SKM-1 treated with dmso at 0.1 percent for 144 hours (cell line): ENCODE measurements around the gene WDR70.
"Not testable (repeated sequence)": the region's sequence is repeated elsewhere in the genome, so short reads cannot be mapped to it uniquely, and the experiment has no call there.

Source experiments
- DNase-seq: peaks from one replicate; lab custom pipeline; 2025; ENCODE audit not compliant: unreplicated experiment; lab: John Stamatoyannopoulos, UW

WDR70 gene

DNA sequence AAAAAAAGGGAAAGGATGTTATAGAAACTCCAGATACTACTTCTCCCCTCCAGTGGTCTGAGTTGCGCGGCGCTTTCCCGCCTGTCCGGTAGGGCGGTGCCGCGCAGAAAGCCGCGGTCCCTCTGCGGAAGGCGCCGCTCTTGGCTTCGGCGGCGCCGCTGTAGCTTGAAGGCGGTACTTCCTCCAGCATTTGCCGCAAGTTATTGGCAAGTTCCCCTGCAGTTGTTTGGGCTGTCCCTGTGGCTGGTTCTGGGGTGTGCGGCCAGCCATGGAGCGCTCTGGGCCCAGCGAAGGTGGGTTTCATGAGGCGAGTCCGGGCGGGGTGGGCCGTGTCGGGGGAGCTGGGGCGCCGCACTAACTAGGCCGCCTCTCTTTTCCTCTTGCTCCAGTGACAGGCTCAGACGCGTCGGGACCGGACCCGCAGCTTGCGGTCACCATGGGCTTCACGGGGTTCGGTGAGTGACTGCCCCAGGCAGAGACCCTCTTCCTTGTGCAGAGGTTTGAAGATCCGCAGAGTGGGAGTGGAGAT, at the start of gene WDR70:
WDR70 (plus strand) TSS at position 219 of the 529 bp plus-strand sequence; CDS start at position 269, 50 bp downstream.
- DNase-seq = peak; percentile 91

DNA sequence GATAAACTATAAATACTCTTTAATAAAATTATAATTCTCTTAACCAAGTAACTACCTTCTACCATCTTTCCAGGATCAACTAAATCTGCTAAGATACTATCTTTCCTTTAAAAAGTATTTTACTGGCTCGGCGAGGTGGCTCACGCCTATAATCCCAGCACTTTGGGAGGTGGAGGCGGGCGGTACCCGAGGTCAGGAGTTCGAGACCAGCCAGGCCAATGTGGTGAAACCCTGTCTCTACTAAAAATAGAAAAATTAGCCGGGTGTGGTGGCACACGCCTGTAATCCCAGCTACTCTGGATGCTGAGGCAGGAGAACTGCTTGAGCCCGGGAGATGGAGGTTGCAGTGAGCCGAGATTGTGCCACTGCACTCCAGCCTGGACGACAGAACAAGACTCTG, 44.4 kb upstream of the WDR70 start:
- not testable (repeated sequence) for DNase-seq

DNA sequence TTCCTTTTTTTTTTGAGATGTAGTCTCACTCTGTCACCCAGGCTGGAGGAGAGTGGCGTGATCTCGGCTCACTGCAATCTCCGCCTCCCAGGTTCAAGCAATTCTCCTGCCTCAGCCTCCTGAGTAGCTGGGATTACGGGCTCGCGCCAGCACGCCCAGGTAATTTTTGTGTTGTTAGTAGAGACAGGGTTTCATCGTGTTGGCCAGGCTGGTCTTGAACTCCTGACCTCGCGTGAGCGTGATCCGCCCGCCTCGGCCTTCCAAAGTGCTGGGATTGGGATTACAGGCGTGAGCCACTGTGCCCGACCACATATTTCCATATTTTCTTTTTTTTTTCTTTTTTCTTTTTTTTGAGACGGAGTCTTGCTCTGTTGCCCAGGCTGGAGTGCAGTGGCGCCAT, 36.4 kb upstream of the WDR70 start:
- DNase-seq = not testable (repeated sequence)

DNA sequence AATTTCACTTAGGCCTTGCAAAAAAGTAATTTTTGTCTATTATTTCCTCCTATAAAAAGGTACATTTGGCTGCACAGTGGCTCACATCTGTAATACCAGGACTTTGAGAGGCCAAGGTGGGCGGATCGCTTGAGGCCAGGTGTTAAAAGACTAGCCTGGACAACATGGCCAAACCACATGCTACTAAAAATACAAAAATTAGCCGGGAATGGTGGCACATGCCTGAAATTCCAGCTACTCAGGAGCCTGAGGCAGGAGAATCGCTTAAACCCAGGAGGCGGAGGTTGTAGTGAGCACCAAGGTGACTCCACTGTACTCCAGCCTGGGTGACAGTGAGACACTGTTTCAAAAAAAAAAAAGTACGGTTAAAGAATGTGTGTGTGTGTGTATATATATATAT, 24.0 kb upstream of the WDR70 start:
- DNase-seq = no peak

DNA sequence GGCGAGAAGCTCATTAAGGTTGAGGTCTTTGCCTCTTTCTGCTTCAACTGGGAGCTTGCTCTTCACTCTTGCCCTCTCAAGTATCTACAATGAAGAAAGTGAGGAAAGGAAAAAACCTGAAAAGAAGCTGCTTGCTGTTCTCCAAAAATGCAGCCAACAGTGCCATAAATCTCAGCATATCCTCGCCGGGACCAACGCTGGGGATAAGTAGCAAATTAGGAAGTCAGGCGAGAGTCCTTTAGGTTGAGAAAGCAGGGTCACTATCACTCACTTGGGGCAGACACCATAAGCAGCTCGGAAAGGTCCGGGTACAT, 8.6 kb upstream of the WDR70 start:
- DNase-seq = no peak

GRCh38 chr5:37370864-37371726, 8.0 kb upstream of the WDR70 start, which contains the start of gene NUP155:
Gene NUP155 (minus strand): TSS chr5:37371106. CDS start chr5:37370977, 129 bp downstream.
- peak; percentile 86 for DNase-seq

GRCh38 chr5:37375091-37375490, 4.0 kb upstream of the WDR70 start:
- no peak for DNase-seq

- DNase-seq = not testable (repeated sequence)
Measured at GRCh38 chr5:37378066-37378465, 1.1 kb upstream of the WDR70 start.

GRCh38 chr5:37391591-37391990, 12.5 kb downstream of the WDR70 start:
- DNase-seq = no peak

DNA sequence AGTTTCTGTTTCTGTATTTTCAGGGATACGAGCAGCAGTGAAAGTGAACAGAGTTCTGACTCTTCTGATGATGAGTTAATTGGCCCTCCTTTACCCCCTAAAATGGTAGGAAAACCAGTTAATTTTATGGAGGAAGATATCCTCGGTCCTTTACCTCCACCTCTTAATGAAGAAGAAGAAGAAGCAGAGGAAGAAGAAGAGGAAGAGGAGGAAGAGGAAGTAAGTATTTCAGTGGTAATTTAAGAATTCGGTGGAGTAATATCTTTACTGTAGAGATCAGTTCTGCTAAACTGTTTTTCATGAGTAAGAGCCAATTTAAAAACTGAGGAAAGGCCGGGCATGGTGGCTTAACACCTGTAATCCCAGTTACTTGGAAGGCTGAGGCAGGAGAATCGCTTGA, 17.2 kb downstream of the WDR70 start:
- DNase-seq = peak; percentile 64

- DNase-seq = no peak
Measured at GRCh38 chr5:37400501-37400900, 21.4 kb downstream of the WDR70 start.

DNA sequence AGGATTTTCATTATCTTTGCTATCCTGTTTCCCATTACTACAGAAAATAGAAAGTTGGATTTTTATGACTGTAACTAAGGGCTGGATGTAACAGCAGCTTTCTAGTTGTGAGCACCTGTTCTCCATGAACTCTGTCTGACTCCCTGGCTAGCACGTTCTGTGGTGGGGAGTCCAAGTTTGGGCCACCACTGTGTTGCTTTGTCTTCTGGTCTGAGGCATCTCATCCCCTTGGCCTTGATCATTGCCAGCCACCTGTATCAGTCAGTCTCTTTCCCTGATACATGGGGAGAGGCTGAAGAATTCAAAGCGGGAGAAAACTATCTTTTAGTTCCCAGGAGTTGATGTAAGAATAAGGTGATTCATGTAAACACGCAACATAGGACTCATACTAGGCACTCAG, 33.4 kb downstream of the WDR70 start:
- DNase-seq = no peak

DNA sequence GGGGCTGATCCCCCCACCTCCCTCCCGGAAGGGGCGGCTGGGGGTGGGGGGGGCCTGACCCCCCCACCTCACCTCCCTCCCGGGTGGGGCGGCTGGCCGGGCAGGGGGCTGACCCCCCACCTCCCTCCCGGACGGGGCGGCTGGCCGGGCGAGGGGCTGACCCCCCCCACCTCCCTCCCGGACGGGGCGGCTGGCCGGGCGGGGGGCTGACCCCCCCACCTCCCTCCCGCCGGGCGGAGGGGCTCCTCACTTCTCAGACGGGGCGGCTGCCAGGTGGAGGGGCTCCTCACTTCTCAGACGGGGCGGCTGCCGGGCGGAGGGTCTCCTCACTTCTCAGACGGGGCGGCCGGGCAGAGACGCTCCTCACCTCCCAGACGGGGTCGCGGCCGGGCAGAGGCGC, 36.3 kb downstream of the WDR70 start:
- DNase-seq = not testable (repeated sequence)

DNA sequence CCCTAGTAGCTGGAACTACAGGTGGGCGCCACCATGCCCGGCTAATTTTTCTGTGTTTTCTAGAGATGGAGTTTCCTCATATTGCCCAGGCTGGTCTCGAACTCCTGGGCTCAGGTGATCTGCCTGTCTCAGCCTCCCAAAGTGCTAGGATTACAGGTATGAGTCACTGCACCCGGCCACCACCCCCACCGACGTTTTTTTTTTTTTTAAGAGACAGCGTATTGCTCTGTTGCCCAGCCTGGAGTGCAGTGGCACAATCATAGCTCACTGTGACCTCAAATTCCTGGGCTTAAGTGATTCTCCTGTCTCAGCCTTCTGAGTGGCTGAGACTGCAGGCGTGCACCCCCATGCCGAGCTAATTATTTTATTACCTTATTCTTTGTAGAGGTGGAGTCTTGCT, 38.2 kb downstream of the WDR70 start:
- no peak for DNase-seq

- DNase-seq = no peak
Measured at GRCh38 chr5:37424441-37424840, 45.3 kb downstream of the WDR70 start.

DNA sequence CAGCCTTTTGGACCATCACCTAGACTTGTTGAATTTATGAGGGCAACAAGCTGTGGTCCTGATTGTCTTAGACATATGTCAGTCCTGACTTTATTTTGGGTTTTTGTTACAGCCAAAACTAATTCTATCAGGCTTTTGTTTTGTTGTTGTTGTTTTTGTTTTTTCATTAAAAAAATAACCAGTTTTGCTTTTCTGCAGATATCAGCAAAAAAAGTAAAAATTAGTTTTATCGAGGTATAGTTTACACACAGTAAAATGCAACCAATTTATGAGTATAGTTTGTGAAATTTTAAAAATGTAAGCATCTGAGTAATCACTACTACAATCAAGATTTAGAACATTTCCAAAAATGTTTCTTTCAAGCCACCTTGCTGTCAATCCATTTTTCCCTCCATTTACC, 48.9 kb downstream of the WDR70 start:
- no peak for DNase-seq

DNA sequence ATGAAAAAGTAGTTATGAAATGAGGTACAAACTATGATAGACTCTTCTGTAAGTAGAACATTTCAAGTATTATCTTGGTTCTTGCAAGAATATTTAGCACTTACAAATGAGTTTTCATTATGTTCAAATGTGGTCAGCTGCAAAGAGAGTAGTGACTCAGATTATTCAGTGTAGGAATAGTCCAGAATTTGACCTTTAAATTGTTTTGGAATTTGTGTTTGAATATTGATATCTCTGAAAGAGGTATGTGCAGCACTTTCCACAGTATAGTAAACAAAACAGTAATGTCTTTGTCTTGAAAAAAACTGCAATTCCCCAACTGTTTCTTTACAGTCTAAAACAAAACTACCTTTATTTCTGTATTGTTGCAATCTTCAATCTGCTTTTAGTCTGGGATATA, 56.1 kb downstream of the WDR70 start:
- DNase-seq = no peak

DNA sequence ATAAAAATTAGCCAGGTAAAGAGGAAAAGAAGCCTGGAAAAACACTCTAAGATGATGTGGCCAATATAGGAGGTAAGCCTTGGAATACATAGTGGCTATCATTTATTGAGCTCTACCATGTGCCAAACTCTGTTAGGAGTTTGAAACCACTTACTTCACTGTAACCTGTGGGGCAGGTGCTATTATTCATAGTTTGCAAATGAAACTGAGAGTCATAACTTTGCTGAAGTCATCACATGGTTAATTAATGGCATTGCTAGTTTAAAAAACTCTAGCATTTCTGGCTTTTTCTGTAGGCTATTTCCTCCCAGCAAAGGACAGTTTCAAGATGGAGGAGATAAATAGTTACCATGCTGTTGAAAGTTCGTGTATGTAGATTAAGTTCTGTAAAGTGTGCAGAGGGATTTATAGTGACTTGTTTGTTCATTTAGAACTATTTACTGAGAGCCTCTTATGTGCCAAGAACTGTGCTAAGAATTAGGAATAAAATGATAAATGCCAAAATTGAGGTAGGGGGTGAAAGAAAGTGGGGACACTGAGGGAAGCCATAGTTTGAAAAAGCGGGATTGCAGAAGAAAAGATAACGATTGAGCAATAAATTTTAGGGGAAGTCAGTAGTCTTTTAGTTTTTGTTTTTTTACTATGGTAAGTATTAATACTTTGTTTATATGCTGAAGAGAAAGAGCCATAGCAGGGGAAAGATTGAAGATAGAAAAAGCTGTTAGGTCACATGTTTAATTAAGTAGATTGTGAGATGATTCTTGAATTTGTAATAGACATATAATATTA, 57.2 kb downstream of the WDR70 start:
- no peak for DNase-seq

DNA sequence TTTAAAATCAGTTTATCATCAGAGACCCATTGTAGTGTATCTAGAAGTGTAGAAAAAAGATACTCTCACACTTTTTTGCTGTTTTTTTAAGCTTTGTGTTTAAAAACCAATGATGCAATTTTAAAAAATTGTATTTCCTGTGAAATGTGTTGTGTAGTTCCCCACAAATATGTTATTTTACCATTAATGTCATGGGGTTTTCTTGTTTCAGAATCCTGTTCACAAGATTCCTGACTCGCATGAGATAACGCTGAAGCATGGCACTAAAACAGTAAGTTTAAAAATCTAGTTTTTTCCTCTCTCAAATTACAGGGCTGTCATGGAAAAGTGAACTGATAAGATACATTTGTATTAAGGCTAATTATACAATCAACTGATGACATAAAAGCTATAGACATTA, 58.6 kb downstream of the WDR70 start:
- DNase-seq = no peak

GRCh38 chr5:37445783-37446182, 66.7 kb downstream of the WDR70 start:
- DNase-seq = not testable (repeated sequence)

DNA sequence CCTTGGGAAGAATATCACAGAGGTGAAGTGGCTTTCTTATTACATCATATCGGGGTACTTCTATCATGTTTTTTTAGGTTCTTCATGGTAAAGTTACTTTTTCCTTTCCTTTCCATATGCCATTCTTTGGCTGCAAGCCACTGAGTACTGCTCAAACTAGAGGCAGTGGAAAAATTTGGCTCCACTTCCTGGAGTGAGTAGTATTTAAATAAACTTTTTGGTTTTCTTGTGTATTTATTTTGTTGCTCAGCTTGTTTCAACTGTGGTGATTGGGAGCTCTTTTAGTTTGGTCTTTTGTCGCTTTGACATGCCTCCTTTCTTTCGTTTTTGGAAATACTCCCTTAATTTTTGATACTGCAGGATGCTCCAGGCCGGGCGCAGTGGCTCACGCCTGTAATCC, 69.8 kb downstream of the WDR70 start:
- no peak for DNase-seq

DNA sequence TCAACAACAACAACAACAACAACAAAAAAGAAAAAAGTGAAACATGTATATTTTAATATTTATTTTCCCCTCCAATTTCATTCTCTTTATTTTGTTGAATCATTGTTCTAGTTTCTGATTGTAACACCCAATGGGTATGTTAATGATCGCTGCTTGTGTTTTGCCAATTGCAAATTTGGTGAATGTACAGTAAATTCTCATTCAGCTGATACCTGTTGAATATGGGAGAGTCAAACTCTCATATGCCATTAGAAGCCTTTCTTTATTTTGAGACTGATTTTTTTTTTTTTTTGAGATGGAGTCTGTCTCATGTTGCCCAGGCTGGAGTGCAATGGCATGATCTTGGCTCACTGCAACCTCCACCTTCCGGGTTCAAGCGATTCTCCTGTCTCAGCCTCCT, 72.9 kb downstream of the WDR70 start:
- DNase-seq = not testable (repeated sequence)
